HG03139 (cell line): ENCODE data around the gene MED13.

ENCODE experiments used
- ATAC-seq: cut with Tn5 transposase; IDR thresholded peaks from one replicate; pipeline ENCODE4 v1.9.1; 2021; ENCODE audit not compliant: unreplicated experiment

MED13 gene

GRCh38 chr17:62064791-62065563 lies at the start of gene MED13:
Gene MED13 (minus strand): TSS chr17:62065278. CDS start chr17:62065205, 73 bp downstream.
- ATAC-seq = no peak

GRCh38 chr17:62112229-62112628 lies 47.2 kb upstream of the MED13 start:
- no peak for ATAC-seq

GRCh38 chr17:62111562-62112171 lies 46.6 kb upstream of the MED13 start:
- ATAC-seq = no peak

- no peak for ATAC-seq
Measured at GRCh38 chr17:62110923-62111484, 45.9 kb upstream of the MED13 start.

GRCh38 chr17:62109924-62110323 lies 44.8 kb upstream of the MED13 start:
- ATAC-seq = no peak

GRCh38 chr17:62109378-62109902 lies 44.4 kb upstream of the MED13 start:
- ATAC-seq = peak; percentile 99

GRCh38 chr17:62105861-62106260 lies 40.8 kb upstream of the MED13 start:
- no peak for ATAC-seq

GRCh38 chr17:62105357-62105756 lies 40.3 kb upstream of the MED13 start:
- no peak for ATAC-seq

GRCh38 chr17:62101515-62101914 lies 36.4 kb upstream of the MED13 start:
- ATAC-seq = no peak

GRCh38 chr17:62101090-62101489 lies 36.0 kb upstream of the MED13 start:
- ATAC-seq = no peak

- no peak for ATAC-seq
Measured at GRCh38 chr17:62100055-62100454, 35.0 kb upstream of the MED13 start.

GRCh38 chr17:62099532-62099931 lies 34.5 kb upstream of the MED13 start:
- ATAC-seq = no peak

- ATAC-seq = peak; percentile 90
Measured at GRCh38 chr17:62098623-62099231, 33.6 kb upstream of the MED13 start.

GRCh38 chr17:62096401-62096670 lies 31.3 kb upstream of the MED13 start:
- no peak for ATAC-seq

GRCh38 chr17:62094175-62094574 lies 29.1 kb upstream of the MED13 start:
- ATAC-seq = no peak

- peak; percentile 92 for ATAC-seq
Measured at GRCh38 chr17:62093188-62094155, 28.4 kb upstream of the MED13 start.

GRCh38 chr17:62092784-62093183 lies 27.7 kb upstream of the MED13 start:
- no peak for ATAC-seq

- ATAC-seq = no peak
Measured at GRCh38 chr17:62091804-62092203, 26.7 kb upstream of the MED13 start.

- ATAC-seq = no peak
Measured at GRCh38 chr17:62090868-62091267, 25.8 kb upstream of the MED13 start.

GRCh38 chr17:62090021-62090824 lies 25.1 kb upstream of the MED13 start:
- no peak for ATAC-seq
